B cell (primary cell): Measurements from ENCODE around the gene PSEN1. TPM values are rescaled to one million over a fixed set of nuclear protein-coding genes. Genes with fewer than 3 reads are reported as not detected.

Experiments
- ATAC-seq: fragments of 200-7000 bp; cut with Tn5 transposase; one replicate; pipeline ENCODE4 v1.10.0; 2021; ENCODE audit warnings: low read depth, mild to moderate bottlenecking, moderate number of reproducible peaks, moderate library complexity
- CTCF ChIA-PET: fragments of 350-600 bp; sonication (Branson Sonifier 250); formaldehyde crosslinking; loops from one replicate; lab custom pipeline; 2021; ENCODE audit warnings: antibody characterized with exemption, inconsistent platforms; lab: Charles Lee
- POLR2A ChIA-PET: fragments of 350-600 bp; sonication (Branson Sonifier 250); formaldehyde crosslinking; loops from one replicate; lab custom pipeline; 2021; ENCODE audit warnings: antibody characterized with exemption; lab: Charles Lee
- DNase-seq: peaks from one replicate; pipeline ENCODE4 v3.0.0; 2013
- H2AFZ ChIP-seq: 2 replicates; pipeline ENCODE4 v1.6.1; 2012; ENCODE audit warnings: mild to moderate bottlenecking, low read depth, low read length; ENCODE audit not compliant: insufficient read depth, poor library complexity, severe bottlenecking
- H3K27ac ChIP-seq, 2 donors: 1 replicate in 1 of 2; 2 replicates in 1 of 2; pipeline ENCODE4 v1.5.1; 2012 to 2013; ENCODE audit warnings: low read length in 2 of 2, mild to moderate bottlenecking in 2 of 2, moderate library complexity in 1 of 2
- H3K27me3 ChIP-seq, 4 experiments: fragments of 200-600 bp in 1 of 4; sonication (generic) in 1 of 4; replicated peaks in 1 of 4; 1 replicate in 2 of 4; 2 replicates in 2 of 4; pipeline versions ENCODE4 v1.6.1 to v1.7.0; 2013 to 2016; ENCODE audit warnings: low read length in 3 of 4, mild to moderate bottlenecking in 2 of 4, mixed read lengths in 1 of 4, moderate library complexity in 1 of 4; ENCODE audit not compliant: insufficient read depth in 4 of 4, control insufficient read depth in 3 of 4; ENCODE audit errors: control extremely low read depth in 1 of 4
- H3K36me3 ChIP-seq, 2 experiments: replicated peaks in 1 of 2; 1 replicate in 1 of 2; 2 replicates in 1 of 2; pipeline versions ENCODE4 v1.6.1 to v1.7.1; 2013; ENCODE audit warnings: low read length in 1 of 2; ENCODE audit not compliant: insufficient read depth in 2 of 2, control insufficient read depth in 1 of 2; ENCODE audit errors: control extremely low read depth in 1 of 2, extremely low read depth in 1 of 2
- H3K4me1 ChIP-seq, 2 donors: fragments of 200-600 bp in 1 of 2; sonication (generic) in 1 of 2; 1 replicate in 1 of 2; 2 replicates in 1 of 2; pipeline versions ENCODE4 v1.5.1 to v1.6.1; 2013 to 2017; ENCODE audit warnings: low read length in 2 of 2; ENCODE audit not compliant: control insufficient read depth in 2 of 2, insufficient read depth in 2 of 2
- H3K4me2 ChIP-seq: replicated peaks from 2 replicates; pipeline ENCODE3; 2012; ENCODE audit warnings: mild to moderate bottlenecking, low read depth, low read length; ENCODE audit not compliant: poor library complexity, severe bottlenecking
- H3K4me3 ChIP-seq, 5 experiments: fragments of 200-600 bp in 1 of 5; sonication (generic) in 1 of 5; 1 replicate in 3 of 5; 2 replicates in 2 of 5; pipeline versions ENCODE4 v1.5.1 to v1.7.0; 2011 to 2016; ENCODE audit warnings: low read length in 4 of 5, mild to moderate bottlenecking in 4 of 5, low read depth in 2 of 5, control low read depth in 1 of 5, moderate library complexity in 1 of 5; ENCODE audit not compliant: insufficient read depth in 1 of 5; ENCODE audit errors: control extremely low read depth in 1 of 5, extremely low read depth in 1 of 5
- H3K79me2 ChIP-seq: fragments of 200-600 bp; sonication (generic); one replicate; pipeline ENCODE4 v1.6.0; 2016; ENCODE audit warnings: low read length; ENCODE audit not compliant: control insufficient read depth, insufficient read depth
- H3K9ac ChIP-seq: fragments of 200-600 bp; sonication (generic); 2 replicates; pipeline ENCODE4 v1.6.1; 2017; ENCODE audit warnings: mild to moderate bottlenecking, low read length, moderate library complexity
- H3K9me3 ChIP-seq, 3 donors: one replicate each; pipeline versions ENCODE4 v1.6.1 to v1.7.1; 2013; ENCODE audit warnings: low read length in 2 of 3; ENCODE audit not compliant: control insufficient read depth in 2 of 3, insufficient read depth in 1 of 3; ENCODE audit errors: control extremely low read depth in 1 of 3
- H4K20me1 ChIP-seq: 2 replicates; pipeline ENCODE4 v1.6.0; 2012; ENCODE audit warnings: mild to moderate bottlenecking, low read length; ENCODE audit not compliant: insufficient read depth, control insufficient read depth, poor library complexity, severe bottlenecking
- H3K27ac Mint-ChIP-seq: one replicate; pipeline ENCODE4 v1.8.0; 2021; ENCODE audit warnings: mixed read lengths
- H3K27me3 Mint-ChIP-seq: one replicate; pipeline ENCODE4 v1.8.0; 2021; ENCODE audit warnings: mixed read lengths
- H3K4me1 Mint-ChIP-seq: one replicate; pipeline ENCODE4 v1.8.0; 2021; ENCODE audit warnings: mixed read lengths
- H3K4me3 Mint-ChIP-seq: one replicate; pipeline ENCODE4 v1.8.0; 2021; ENCODE audit warnings: mixed read lengths
- H3K9me3 Mint-ChIP-seq: one replicate; pipeline ENCODE4 v1.8.0; 2022; ENCODE audit warnings: mixed read lengths; ENCODE audit not compliant: insufficient read depth
- CTCF ChIP-seq: fragments of 200-600 bp; IDR thresholded peaks from one replicate; pipeline ENCODE4 v1.8.0; 2022; ENCODE audit warnings: antibody characterized with exemption, mild to moderate bottlenecking
- EZH2 ChIP-seq: IDR thresholded peaks from 2 replicates; pipeline ENCODE4 v1.6.1; 2012; ENCODE audit warnings: borderline replicate concordance, low read depth, mild to moderate bottlenecking, moderate library complexity, low read length; ENCODE audit not compliant: insufficient read depth, poor library complexity, severe bottlenecking
- WGBS: methylation state at CpG from one replicate; pipeline ENCODE4 v1.1.5; 2013; ENCODE audit warnings: missing lambda C conversion rate; ENCODE audit not compliant: insufficient coverage; 5-methylcytosine and 5-hydroxymethylcytosine counted together
- intact Hi-C: fragments of 100-400 bp; cut with micrococcal nuclease; formaldehyde crosslinking; loops from one replicate; pipeline ENCODE4 v1.10.0; 2022
- polyA plus RNA-seq: library from polyadenylated mRNA; depleted of rRNA; stranded (reverse); fragments of >200 nt; gene quantifications from 2 replicates; pipeline ENCODE4 v1.2.3, GENCODE V29; 2012
- total RNA-seq, 2 donors: library from RNA; stranded (reverse); fragments of 120-200 nt in 1 of 2; gene quantifications; 1 replicate in 1 of 2; 2 replicates in 1 of 2; pipeline versions ENCODE4 v1.2.3 to v1.2.4, GENCODE V29; 2013 to 2022

The PSEN1 gene
- total and polyA plus RNA-seq, 2 donors (not counting 1 experiment from before 2014, with no cell fraction given), result 10.2 to 75.9 TPM

GRCh38 chr14:73153272-73153671, 17.0 kb downstream of the PSEN1 start:
- H3K4me3 Mint-ChIP-seq, result no peak overlapping the region
- POLR2A ChIA-PET, result no interaction called here
- ATAC-seq, result no peak

GRCh38 chr14:73162251-73162650, 25.9 kb downstream of the PSEN1 start:
- POLR2A ChIA-PET, result no interaction called here
- no peak for ATAC-seq
- Histone ChIP-seq H3K9ac (no peak overlapping the region), H3K4me2 (no peak overlapping the region), H3K27me3 (no peaks in the 10 kb centered on the region), H3K4me3 (no peak overlapping the region), H3K27ac (no peak overlapping the region), H3K4me1 (no peaks in the 10 kb centered on the region), H3K79me2 (peaks cover 5% of the 10 kb centered on the region), H4K20me1 (no peaks in the 10 kb centered on the region), H2AFZ (no peak overlapping the region), H3K9me3 (no peaks in the 10 kb centered on the region), H3K36me3 (peaks cover 5 to 54% of the 10 kb centered on the region in 2 experiments)
- Mint-ChIP-seq H3K4me1 (no peaks in the 10 kb centered on the region), H3K9me3 (no peaks in the 10 kb centered on the region), H3K27ac (no peak overlapping the region), H3K4me3 (no peak overlapping the region), H3K27me3 (no peaks in the 10 kb centered on the region)
- WGBS, result 89% methylated on average over 2 of the region's 11 CpGs
- CTCF ChIA-PET, result no interaction called here
- intact Hi-C loops, result no loop called here
- no peak for TF ChIP-seq EZH2
- no peak for TF ChIP-seq CTCF
- no peak for DNase-seq

More at GRCh38 chr14:73153272-73153671, 17.0 kb downstream of the PSEN1 start:
- no peak for DNase-seq
- Mint-ChIP-seq H3K27ac (no peak overlapping the region), H3K27me3 (no peaks in the 10 kb centered on the region), H3K4me1 (no peaks in the 10 kb centered on the region), H3K9me3 (no peaks in the 10 kb centered on the region)
- Histone ChIP-seq H3K27ac (no peak overlapping the region), H3K4me1 (no peaks in the 10 kb centered on the region), H3K36me3 (peaks cover 2 to 63% of the 10 kb centered on the region in 2 experiments), H3K4me3 (no peak overlapping the region), H3K4me2 (no peak overlapping the region), H3K9ac (no peak overlapping the region), H3K9me3 (no peaks in the 10 kb centered on the region), H2AFZ (no peak overlapping the region), H4K20me1 (peaks cover under 1% of the 10 kb centered on the region), H3K27me3 (no peaks in the 10 kb centered on the region), H3K79me2 (no peaks in the 10 kb centered on the region)
- CTCF ChIA-PET, result no interaction called here
- intact Hi-C loops, result no loop called here
- TF ChIP-seq CTCF (no peak), EZH2 (no peak)
